Measurements from ENCODE around the gene AUH.

Gene AUH

GRCh38 chr9:91170951-91171350, 190.8 kb downstream of the AUH start:
- no peak for DNase-seq (ENCODE audit: low read depth in 1 of 2, low spot score in 1 of 2)
- no peak for TF ChIP-seq CTCF (IDR thresholded peaks at IDR 0.05; ENCODE audit: insufficient read depth, low read length)
- TF ChIP-seq REST (IDR thresholded peaks at IDR 0.05; ENCODE audit: insufficient replicate concordance, low read depth), result no peak
- no peak for TF ChIP-seq POLR2AphosphoS5 (IDR thresholded peaks at IDR 0.05; ENCODE audit: low read depth)
- TF ChIP-seq GABPA (IDR thresholded peaks at IDR 0.05; ENCODE audit: low read depth), result no peak
- TF ChIP-seq SPI1 (IDR thresholded peaks at IDR 0.05; ENCODE audit: borderline replicate concordance, low read depth), result no peak
- H3K27me3 ChIP-seq (ENCODE audit: insufficient read depth, poor library complexity, severe bottlenecking), result no peaks in the 10 kb centered on the region
- no peak overlapping the region for H3K4me3 ChIP-seq (replicated peaks; ENCODE audit: insufficient read depth, low read length)
- no peak overlapping the region for H3K27ac ChIP-seq (replicated peaks)

- TF ChIP-seq SPI1 (IDR thresholded peaks at IDR 0.05; ENCODE audit: borderline replicate concordance, low read depth), result no peak
- no peak for TF ChIP-seq POLR2AphosphoS5 (IDR thresholded peaks at IDR 0.05; ENCODE audit: low read depth)
- TF ChIP-seq REST (IDR thresholded peaks at IDR 0.05; ENCODE audit: insufficient replicate concordance, low read depth), result no peak
- TF ChIP-seq CTCF (IDR thresholded peaks at IDR 0.05; ENCODE audit: insufficient read depth, low read length), result no peak
- no peak for TF ChIP-seq GABPA (IDR thresholded peaks at IDR 0.05; ENCODE audit: low read depth)
- Histone ChIP-seq H3K27ac (replicated peaks) (no peak overlapping the region), H3K4me3 (replicated peaks; ENCODE audit: insufficient read depth, low read length) (no peak overlapping the region), H3K27me3 (ENCODE audit: insufficient read depth, poor library complexity, severe bottlenecking) (no peaks in the 10 kb centered on the region)
- DNase-seq (ENCODE audit: low read depth in 1 of 2, low spot score in 1 of 2), result no peak
Measured at GRCh38 chr9:91166796-91167366, 194.8 kb downstream of the AUH start.

GRCh38 chr9:91164724-91165520, 196.8 kb downstream of the AUH start:
- peak; percentile 85 to 93 for DNase-seq (ENCODE audit: low read depth in 1 of 2, low spot score in 1 of 2)
- H3K27ac ChIP-seq (replicated peaks), result peak overlapping the region; percentile 31
- H3K4me3 ChIP-seq (replicated peaks; ENCODE audit: insufficient read depth, low read length), result no peak overlapping the region
- TF ChIP-seq REST (IDR thresholded peaks at IDR 0.05; ENCODE audit: insufficient replicate concordance, low read depth) (no peak), GABPA (IDR thresholded peaks at IDR 0.05; ENCODE audit: low read depth) (no peak), POLR2AphosphoS5 (IDR thresholded peaks at IDR 0.05; ENCODE audit: low read depth) (peak; percentile 69), SPI1 (IDR thresholded peaks at IDR 0.05; ENCODE audit: borderline replicate concordance, low read depth) (peak; percentile 1; the same call in 1 of the 2 replicates), CTCF (IDR thresholded peaks at IDR 0.05; ENCODE audit: insufficient read depth, low read length) (no peak)
- H3K27me3 ChIP-seq (ENCODE audit: insufficient read depth, poor library complexity, severe bottlenecking), result no peaks in the 10 kb centered on the region
